AG04449 (cell line): Measurements from ENCODE around the gene UST.

Source experiments
- CTCF ChIA-PET: fragments of 350-600 bp; formaldehyde crosslinking; extraction: SDS; loops from one replicate; lab custom pipeline; 2021; ENCODE audit warnings: antibody characterized with exemption; lab: Yijun Ruan, JAX
- POLR2A ChIA-PET: fragments of 400-600, 350-600 bp; formaldehyde crosslinking; extraction: SDS; loops from one replicate; lab custom pipeline; 2020; ENCODE audit warnings: antibody characterized with exemption, inconsistent platforms; lab: Yijun Ruan, JAX
- DNase-seq: peaks from one replicate; pipeline ENCODE4 v3.0.0-alpha.2; 2010; ENCODE audit warnings: low read depth, low spot score
- H3K4me3 ChIP-seq: 2 replicates; pipeline ENCODE4 v1.5.1; 2011; ENCODE audit warnings: low read depth, mild to moderate bottlenecking, control low read depth, low read length
- TF ChIP-seq, protein P1 (sequence below): IDR thresholded peaks from one replicate; pipeline ENCODE4 v1.5.1; 2011; ENCODE audit warnings: mild to moderate bottlenecking, moderate library complexity, low read length, control low read depth, inconsistent platforms; ENCODE audit not compliant: insufficient read depth; ENCODE audit errors: missing control alignments

The UST gene

GRCh38 chr6:149089510-149089909 lies 342.7 kb downstream of the UST start:
- H3K4me3 ChIP-seq, result no peak overlapping the region
- DNase-seq, result no peak
- CTCF ChIA-PET, result interaction anchor here (0.8 to 1.7 kb wide), 5 partner anchors 9 to 428 kb away, joined by 3 to 14 read pairs (median 5); no protein-coding TSS in a partner anchor
- POLR2A ChIA-PET, result no interaction called here
- TF ChIP-seq, protein P1, sequence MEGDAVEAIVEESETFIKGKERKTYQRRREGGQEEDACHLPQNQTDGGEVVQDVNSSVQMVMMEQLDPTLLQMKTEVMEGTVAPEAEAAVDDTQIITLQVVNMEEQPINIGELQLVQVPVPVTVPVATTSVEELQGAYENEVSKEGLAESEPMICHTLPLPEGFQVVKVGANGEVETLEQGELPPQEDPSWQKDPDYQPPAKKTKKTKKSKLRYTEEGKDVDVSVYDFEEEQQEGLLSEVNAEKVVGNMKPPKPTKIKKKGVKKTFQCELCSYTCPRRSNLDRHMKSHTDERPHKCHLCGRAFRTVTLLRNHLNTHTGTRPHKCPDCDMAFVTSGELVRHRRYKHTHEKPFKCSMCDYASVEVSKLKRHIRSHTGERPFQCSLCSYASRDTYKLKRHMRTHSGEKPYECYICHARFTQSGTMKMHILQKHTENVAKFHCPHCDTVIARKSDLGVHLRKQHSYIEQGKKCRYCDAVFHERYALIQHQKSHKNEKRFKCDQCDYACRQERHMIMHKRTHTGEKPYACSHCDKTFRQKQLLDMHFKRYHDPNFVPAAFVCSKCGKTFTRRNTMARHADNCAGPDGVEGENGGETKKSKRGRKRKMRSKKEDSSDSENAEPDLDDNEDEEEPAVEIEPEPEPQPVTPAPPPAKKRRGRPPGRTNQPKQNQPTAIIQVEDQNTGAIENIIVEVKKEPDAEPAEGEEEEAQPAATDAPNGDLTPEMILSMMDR, result no peak

DNA sequence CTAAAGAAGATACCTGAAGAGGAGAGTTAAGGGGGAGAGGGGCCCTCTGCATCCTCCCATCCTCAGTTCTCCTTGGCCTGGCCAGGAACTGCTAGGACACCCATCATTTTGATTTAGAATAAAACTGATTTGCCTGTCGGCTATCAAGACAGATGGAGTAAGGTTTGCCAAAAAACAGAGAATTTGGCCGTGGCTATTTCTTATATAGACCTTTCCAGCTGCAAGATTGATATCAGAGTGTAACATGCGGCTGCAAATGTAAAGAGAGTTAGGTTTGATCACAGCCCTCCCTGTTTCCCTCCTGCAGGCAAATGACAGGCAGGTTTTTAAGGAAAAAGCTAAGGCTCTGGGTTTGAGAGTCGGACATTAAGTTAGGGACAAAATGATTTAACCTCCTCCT lies 344.1 kb downstream of the UST start:
- POLR2A ChIA-PET, result no interaction called here
- no peak for DNase-seq

GRCh38 chr6:149093643-149094042 lies 346.8 kb downstream of the UST start:
- ChIA-PET CTCF (interaction anchor here (0.9 to 4.1 kb wide), 6 partner anchors 9 to 339 kb away, joined by 3 to 23 read pairs (median 6); no protein-coding TSS in a partner anchor), POLR2A (interaction anchor here (1.4 kb wide), 1 partner anchor 61 kb away, joined by 4 read pairs; no protein-coding TSS in a partner anchor)
- DNase-seq, result no peak
- TF ChIP-seq, protein P1, result no peak
- H3K4me3 ChIP-seq, result no peak overlapping the region

More for the DNA sequence above, 344.1 kb downstream of the UST start:
- CTCF ChIA-PET, result interaction anchor here (1.1 to 2.7 kb wide), 3 partner anchors 9 to 59 kb away, joined by 3 to 16 read pairs (median 7); no protein-coding TSS in a partner anchor
- TF ChIP-seq, protein P1, result no peak
- no peak overlapping the region for H3K4me3 ChIP-seq

- no peak for DNase-seq
Observed at GRCh38 chr6:149094156-149094555, 347.3 kb downstream of the UST start.

GRCh38 chr6:149094934-149095351 lies 348.1 kb downstream of the UST start:
- CTCF ChIA-PET, result interaction anchor here (0.7 to 4.1 kb wide), 6 partner anchors 11 to 337 kb away, joined by 3 to 23 read pairs (median 8); no protein-coding TSS in a partner anchor
- H3K4me3 ChIP-seq, result no peak overlapping the region
- POLR2A ChIA-PET, result interaction anchor here (0.6 to 1.2 kb wide), 2 partner anchors 14 to 346 kb away, joined by 4 to 5 read pairs; no protein-coding TSS in a partner anchor
- TF ChIP-seq, protein P1, result no peak
- no peak for DNase-seq

More at GRCh38 chr6:149094156-149094555, 347.3 kb downstream of the UST start:
- no peak overlapping the region for H3K4me3 ChIP-seq
- ChIA-PET CTCF (interaction anchor here (0.9 to 4.1 kb wide), 7 partner anchors 10 to 338 kb away, joined by 3 to 23 read pairs (median 7); no protein-coding TSS in a partner anchor), POLR2A (interaction anchor here (1.4 kb wide), 1 partner anchor 62 kb away, joined by 4 read pairs; no protein-coding TSS in a partner anchor)
- TF ChIP-seq, protein P1, result no peak

DNA sequence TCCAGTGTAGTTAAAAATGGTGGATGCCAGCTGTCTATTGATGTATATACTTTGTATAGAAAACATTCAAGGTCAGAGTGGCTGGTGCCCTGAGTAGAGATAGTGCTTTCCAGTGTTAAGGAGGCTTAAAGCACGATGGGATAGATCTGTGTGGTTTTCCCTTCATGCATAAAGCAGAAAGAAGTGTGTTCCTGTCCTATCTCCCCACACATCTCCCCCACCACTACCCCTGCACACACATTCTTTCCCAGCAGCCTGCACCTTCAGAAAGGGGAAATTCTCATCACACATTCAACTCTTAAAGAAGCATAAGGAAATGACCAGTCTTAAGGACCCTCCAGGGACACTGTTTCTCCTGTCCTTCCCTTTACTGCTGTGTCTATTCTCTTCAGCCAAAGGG lies 349.0 kb downstream of the UST start:
- ChIA-PET CTCF (interaction anchor here (0.7 to 4.1 kb wide), 5 partner anchors 11 to 336 kb away, joined by 3 to 23 read pairs (median 9); no protein-coding TSS in a partner anchor), POLR2A (interaction anchor here (0.6 to 1.2 kb wide), 2 partner anchors 15 to 345 kb away, joined by 4 to 5 read pairs; no protein-coding TSS in a partner anchor)
- TF ChIP-seq, protein P1, result no peak
- no peak for DNase-seq
- no peak overlapping the region for H3K4me3 ChIP-seq
